RWPE2 (cell line): ENCODE data around the gene IL13.

ENCODE experiments used
- ATAC-seq: fragments of 200-7000 bp; cut with Tn5 transposase; 3 replicates; pipeline ENCODE4 v1.9.1; 2021; ENCODE audit warnings: low read depth
- DNase-seq: peaks from one replicate; pipeline ENCODE4 v3.0.0-alpha.2; 2020; ENCODE audit warnings: low spot score
- H3K27ac ChIP-seq: fragments of 450-650 bp; 2 replicates; pipeline ENCODE4 v1.5.1; 2017; ENCODE audit warnings: mild to moderate bottlenecking; ENCODE audit not compliant: poor library complexity, severe bottlenecking
- H3K27me3 ChIP-seq: fragments of 250-450 bp; sonication (Bioruptor Pico); 2 replicates; pipeline ENCODE4 v1.5.1; 2021; ENCODE audit warnings: mild to moderate bottlenecking, moderate library complexity; ENCODE audit not compliant: insufficient read depth, poor library complexity, severe bottlenecking
- H3K36me3 ChIP-seq: fragments of 250-450 bp; sonication (Bioruptor Pico); 2 replicates; pipeline ENCODE4 v1.5.1; 2020; ENCODE audit warnings: low read depth, mild to moderate bottlenecking, moderate library complexity
- H3K4me1 ChIP-seq: fragments of 250-450 bp; sonication (Bioruptor Pico); 2 replicates; pipeline ENCODE4 v1.5.1; 2021; ENCODE audit warnings: mild to moderate bottlenecking, moderate library complexity; ENCODE audit not compliant: insufficient read depth, poor library complexity, severe bottlenecking
- H3K4me3 ChIP-seq: fragments of 250-450 bp; sonication (Bioruptor Pico); 2 replicates; pipeline ENCODE4 v1.5.1; 2021; ENCODE audit warnings: mild to moderate bottlenecking, moderate library complexity; ENCODE audit not compliant: severe bottlenecking
- H3K9me3 ChIP-seq: fragments of 250-450 bp; sonication (Bioruptor Pico); 2 replicates; pipeline ENCODE4 v1.5.1; 2021; ENCODE audit warnings: mild to moderate bottlenecking, moderate library complexity; ENCODE audit not compliant: severe bottlenecking
- CTCF ChIP-seq: fragments of 450-650 bp; IDR thresholded peaks from one replicate; pipeline ENCODE4 v1.5.1; 2017; ENCODE audit warnings: mild to moderate bottlenecking, moderate library complexity; ENCODE audit not compliant: poor library complexity, severe bottlenecking

IL13 gene

DNA sequence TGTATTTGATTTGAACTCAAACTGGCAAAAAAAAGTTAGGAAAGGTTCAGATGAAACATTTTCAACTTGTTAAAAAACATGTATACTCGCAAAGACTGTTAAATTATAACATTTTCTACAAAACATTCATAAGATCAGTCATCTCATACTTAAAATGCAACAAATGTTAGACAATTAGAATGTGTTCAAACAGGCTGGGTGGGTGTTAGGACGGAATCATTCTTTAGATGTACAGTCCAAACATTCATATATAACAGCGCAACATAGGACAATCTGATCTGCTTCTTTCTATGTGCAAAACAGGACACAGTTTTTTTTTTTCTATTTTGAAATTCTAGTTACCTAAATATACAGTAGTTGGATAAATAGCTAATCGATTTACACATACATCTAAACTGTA lies 38.0 kb downstream of the IL13 start:
- Histone ChIP-seq H3K4me3 (no peak overlapping the region), H3K9me3 (no peaks in the 10 kb centered on the region), H3K36me3 (peaks cover 50% of the 10 kb centered on the region), H3K4me1 (no peaks in the 10 kb centered on the region), H3K27ac (no peak overlapping the region), H3K27me3 (no peaks in the 10 kb centered on the region)
- ATAC-seq (no peak), DNase-seq (no peak)
- no peak for TF ChIP-seq CTCF

DNA sequence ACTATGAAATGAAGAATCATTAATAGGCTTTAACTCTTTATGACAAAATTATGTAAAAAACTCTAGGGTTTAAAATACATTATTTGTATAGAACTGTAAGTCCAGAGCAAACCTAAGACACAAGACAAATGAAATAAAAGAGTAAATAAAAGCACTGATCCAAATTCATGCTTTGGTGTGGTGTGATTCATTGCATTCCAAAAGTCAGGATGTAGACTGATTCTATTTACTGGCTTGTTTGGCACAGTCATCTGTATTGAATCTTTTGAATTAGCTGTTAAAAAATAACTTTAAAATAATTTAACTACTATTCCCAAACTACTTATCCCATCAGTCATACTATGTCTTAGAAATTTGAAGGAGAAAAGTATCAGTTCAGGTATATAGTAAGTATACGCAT lies 46.9 kb downstream of the IL13 start:
- Histone ChIP-seq H3K36me3 (peaks cover 68% of the 10 kb centered on the region), H3K4me3 (no peak overlapping the region), H3K4me1 (peaks cover 7% of the 10 kb centered on the region), H3K27ac (peak overlapping the region; percentile 29), H3K27me3 (no peaks in the 10 kb centered on the region), H3K9me3 (no peaks in the 10 kb centered on the region)
- no peak for TF ChIP-seq CTCF
- ATAC-seq (peak; percentile 85), DNase-seq (no peak)

GRCh38 chr5:132708645-132709044 lies 50.7 kb downstream of the IL13 start:
- peaks cover 38% of the 10 kb centered on the region for H3K36me3 ChIP-seq
- no peak for TF ChIP-seq CTCF

More at GRCh38 chr5:132708645-132709044, 50.7 kb downstream of the IL13 start:
- peaks cover 7% of the 10 kb centered on the region for H3K4me1 ChIP-seq
- H3K27me3 ChIP-seq = no peaks in the 10 kb centered on the region
- no peaks in the 10 kb centered on the region for H3K9me3 ChIP-seq
- DNase-seq (no peak), ATAC-seq (no peak)
- H3K27ac ChIP-seq = no peak overlapping the region
- H3K4me3 ChIP-seq = no peak overlapping the region
